Pancreas (tissue), 10 donors: ENCODE data around the gene MAML3. TPM values are rescaled to one million over a fixed set of nuclear protein-coding genes. Genes with fewer than 3 reads are reported as not detected.

Experiments used
- ATAC-seq, 4 donors: fragments of 200-7000 bp; cut with Tn5 transposase; one replicate each; pipeline versions ENCODE4 v1.8.0 to v1.9.1; 2020; ENCODE audit warnings: mild to moderate bottlenecking in 4 of 4, moderate library complexity in 4 of 4
- DNase-seq, 6 donors: peaks; one replicate each; pipeline ENCODE4 v3.0.0-alpha.2; 2020
- FAIRE-seq: peaks from 2 replicates; lab custom pipeline; 2012; peaks lifted over from hg19 to GRCh38; lab: Jason Lieb, UNC
- H3K27ac ChIP-seq, 4 donors: fragments of 200-600 bp; sonication (generic); 1 replicate in 3 of 4; 2 replicates in 1 of 4; pipeline versions ENCODE4 v1.5.0 to v1.8.0; 2020
- H3K27me3 ChIP-seq, 4 donors: fragments of 200-600 bp; one replicate each; pipeline ENCODE4 v1.8.0; 2021
- H3K36me3 ChIP-seq, 3 donors: fragments of 200-600 bp; sonication (generic) in 1 of 3; one replicate each; pipeline versions ENCODE4 v1.5.0 to v1.8.0; 2020 to 2021
- H3K4me1 ChIP-seq, 3 donors: fragments of 200-600 bp; one replicate each; pipeline ENCODE4 v1.8.0; 2021
- H3K4me3 ChIP-seq, 4 donors: fragments of 200-600 bp; sonication (generic) in 2 of 4; one replicate each; pipeline versions ENCODE4 v1.5.0 to v1.8.0; 2020 to 2021
- H3K9me3 ChIP-seq, 4 donors: fragments of 200-600 bp; one replicate each; pipeline ENCODE4 v1.8.0; 2021
- CTCF ChIP-seq, 4 donors: fragments of 200-600 bp; sonication (generic) in 3 of 4; IDR thresholded peaks; one replicate each; pipeline versions ENCODE4 v1.5.0 to v1.8.0; 2021; ENCODE audit warnings: antibody characterized with exemption in 4 of 4
- WGBS, 2 donors: extraction: QIAGEN DNeasy Blood & Tissue Kit; methylation state at CpG; one replicate each; pipeline ENCODE4 v1.1.7; 2013; 5-methylcytosine and 5-hydroxymethylcytosine counted together
- intact Hi-C, 3 donors: fragments of 100-400 bp; cut with DNase I; formaldehyde crosslinking; loops; one replicate each; pipeline versions ENCODE4 v1.11.1 to v1.14.2; 2022
- polyA plus RNA-seq, 2 donors: library from polyadenylated mRNA; stranded (reverse); fragments of 200-250 nt; gene quantifications; one replicate each; pipeline ENCODE4 v1.2.3, GENCODE V29; 2013
- total RNA-seq, 6 donors: library from RNA; stranded (reverse); fragmentation: NEBNext Ultra II Directional in 4 of 6; extraction: Animal tissue kit (Norgen Biotek cat#: 25700) in 4 of 6; gene quantifications; one replicate each; pipeline versions ENCODE4 v1.2.1 to v1.2.4, GENCODE V29; 2021 to 2023
- donor health status: healthy with polysubstance abuse.
- donor health status: DM: no; HTN: no; CAD: no; lungs with moderate emphysema.
- donor health status: DM: no; HTN: no; CAD: no.
- donor health status: control.
- donor health status: control.
- donor health status: Bipolar disorder and iron deficiency.
- donor health status: DM: yes; HTN: yes; CAD: no.
- donor health status: DM: no; HTN: no; CAD: no.
- donor health status: DM: no; HTN: no; CAD: no.
- donor health status: DM: yes; HTN: yes; CAD: no.

The MAML3 gene
- total and polyA plus RNA-seq, 8 donors, result 3.8 to 8.9 (median 5.9) TPM

- Histone ChIP-seq H3K4me3 (no peak overlapping the region), H3K27me3 (no peaks in the 10 kb centered on the region), H3K4me1 (peaks cover 0 to 9% (median 8%) of the 10 kb centered on the region in 3 donors), H3K9me3 (no peaks in the 10 kb centered on the region), H3K36me3 (no peaks in the 10 kb centered on the region), H3K27ac (no peak overlapping the region)
- intact Hi-C loops, result no loop called here
- no peak for TF ChIP-seq CTCF (IDR thresholded peaks at IDR 0.05)
- no peak for ATAC-seq
- no peak for FAIRE-seq
- no peak for DNase-seq
- WGBS, 2 donors, result 93 to 94% methylated on average over 6 of the region's 6 CpGs
These were observed 336.1 kb downstream of the MAML3 start for GRCh38 chr4:139817657-139818452.

- H3K27me3 ChIP-seq, result no peaks in the 10 kb centered on the region
- intact Hi-C loops, result no loop called here
- FAIRE-seq (no peak), ATAC-seq (no peak), DNase-seq (no peak)
- peaks cover 0 to 9% (median 8%) of the 10 kb centered on the region in 3 donors for H3K4me1 ChIP-seq
- H3K27ac ChIP-seq, result no peak overlapping the region
- TF ChIP-seq CTCF (IDR thresholded peaks at IDR 0.05), result no peak
- no peaks in the 10 kb centered on the region for H3K36me3 ChIP-seq
- H3K4me3 ChIP-seq, result no peak overlapping the region
- 96 to 98% methylated on average over 3 of the region's 3 CpGs for WGBS, 2 donors
- no peaks in the 10 kb centered on the region for H3K9me3 ChIP-seq
These were observed 337.1 kb downstream of the MAML3 start for GRCh38 chr4:139816856-139817255.

- FAIRE-seq (peak; percentile 47), ATAC-seq (peak in 3 of 4 donors; percentile 49 to 77 (median 61)), DNase-seq (no peak)
- intact Hi-C loops, result no loop called here
- Histone ChIP-seq H3K4me3 (no peak overlapping the region), H3K36me3 (no peaks in the 10 kb centered on the region), H3K4me1 (peaks cover 0 to 9% (median 8%) of the 10 kb centered on the region in 3 donors), H3K9me3 (no peaks in the 10 kb centered on the region), H3K27me3 (no peaks in the 10 kb centered on the region), H3K27ac (peak overlapping the region in 1 of 4 donors; percentile 0)
- 75% methylated on average over 24 of the region's 24 CpGs for WGBS, 2 donors
- TF ChIP-seq CTCF (IDR thresholded peaks at IDR 0.05), result no peak
These were observed 338.0 kb downstream of the MAML3 start for GRCh38 chr4:139815778-139816601.

- Histone ChIP-seq H3K27me3 (no peaks in the 10 kb centered on the region), H3K27ac (peak overlapping the region in 2 of 4 donors; percentile 0 to 1), H3K4me3 (no peak overlapping the region), H3K4me1 (peaks cover 0 to 9% (median 8%) of the 10 kb centered on the region in 3 donors), H3K36me3 (no peaks in the 10 kb centered on the region), H3K9me3 (no peaks in the 10 kb centered on the region)
- 21 to 29% methylated on average over 8 of the region's 8 CpGs for WGBS, 2 donors
- FAIRE-seq, result no peak
- DNase-seq, result no peak
- intact Hi-C loops, result no loop called here
- TF ChIP-seq CTCF (IDR thresholded peaks at IDR 0.05), result no peak
- ATAC-seq, result peak; percentile 44 to 57 (median 51)
These were observed 339.5 kb downstream of the MAML3 start for GRCh38 chr4:139814323-139815015.
